Activated CD4-positive, alpha-beta T cell treated with anti-CD3 and anti-CD28 coated beads, Interleukin-10, Interleukin-2, amounts not matched to agents 100 ng/mL and 50 ng/mL, durations not matched to agents 16 hours and 8 hours (primary cell): ENCODE data around the gene CROCC2.

Source experiments
- DNase-seq: peaks from one replicate; pipeline ENCODE4 v3.0.0-alpha.2; 2020

The CROCC2 gene

GRCh38 chr2:240911641-240912265, 5.6 kb downstream of the CROCC2 start:
- no peak for DNase-seq

GRCh38 chr2:240912878-240913809, 7.0 kb downstream of the CROCC2 start:
- no peak for DNase-seq

GRCh38 chr2:240913810-240914644, 7.9 kb downstream of the CROCC2 start:
- peak; percentile 65 for DNase-seq

- DNase-seq, result no peak
Measured at GRCh38 chr2:240914645-240915525, 8.7 kb downstream of the CROCC2 start.

- no peak for DNase-seq
Measured at GRCh38 chr2:240915526-240916341, 9.6 kb downstream of the CROCC2 start.

- no peak for DNase-seq
Measured at GRCh38 chr2:240916571-240917008, 10.5 kb downstream of the CROCC2 start.

GRCh38 chr2:240917009-240917683, 11.0 kb downstream of the CROCC2 start:
- DNase-seq, result no peak

GRCh38 chr2:240917684-240918257, 11.6 kb downstream of the CROCC2 start:
- no peak for DNase-seq

GRCh38 chr2:240918258-240919091, 12.3 kb downstream of the CROCC2 start:
- no peak for DNase-seq

- no peak for DNase-seq
Measured at GRCh38 chr2:240919161-240919781, 13.1 kb downstream of the CROCC2 start.

GRCh38 chr2:240919786-240920782, 13.9 kb downstream of the CROCC2 start:
- no peak for DNase-seq

GRCh38 chr2:240920783-240921231, 14.7 kb downstream of the CROCC2 start:
- DNase-seq, result no peak

- no peak for DNase-seq
Measured at GRCh38 chr2:240921311-240921994, 15.3 kb downstream of the CROCC2 start.

- DNase-seq, result no peak
Measured at GRCh38 chr2:240921995-240922244, 15.8 kb downstream of the CROCC2 start.

- no peak for DNase-seq
Measured at GRCh38 chr2:240922245-240922981, 16.3 kb downstream of the CROCC2 start.

- DNase-seq, result no peak
Measured at GRCh38 chr2:240922982-240923537, 16.9 kb downstream of the CROCC2 start.
